GM19438 (cell line): ENCODE data around the gene CLASP1.
"Not testable (repeated sequence)": the region's sequence is repeated elsewhere in the genome, so short reads cannot be mapped to it uniquely, and the experiment has no call there.

Source experiments
- ATAC-seq: cut with Tn5 transposase; IDR thresholded peaks from one replicate; pipeline ENCODE4 v1.9.1; 2021; ENCODE audit warnings: low read depth; ENCODE audit not compliant: unreplicated experiment

CLASP1 gene

DNA sequence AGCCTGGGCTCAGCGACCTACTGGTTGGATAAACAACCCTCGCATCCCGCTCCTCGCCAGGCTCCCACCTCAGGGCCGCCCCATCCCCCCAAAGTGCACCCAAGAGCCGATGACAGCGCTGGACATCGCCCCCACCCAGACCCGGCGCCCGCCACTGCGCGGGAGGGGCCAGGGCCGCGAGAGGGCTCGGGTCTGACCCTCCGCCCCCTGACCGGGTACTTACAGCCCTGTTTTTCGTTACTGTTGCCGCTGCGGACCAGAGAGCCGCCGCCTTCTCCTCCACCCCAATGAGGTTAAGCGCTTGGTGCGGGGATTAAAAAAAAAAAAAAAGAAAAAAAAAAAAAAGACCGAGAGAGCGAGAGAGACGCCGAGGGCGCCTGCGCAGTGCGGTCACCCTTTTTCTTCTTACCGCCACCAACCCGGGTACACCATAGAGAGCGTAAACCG lies at the start of gene CLASP1:
Gene CLASP1 (minus strand): TSS at position 314 of the 447 bp plus-strand sequence. CDS start 43,567 bp downstream, outside the sequence.
- peak; percentile 34 for ATAC-seq

DNA sequence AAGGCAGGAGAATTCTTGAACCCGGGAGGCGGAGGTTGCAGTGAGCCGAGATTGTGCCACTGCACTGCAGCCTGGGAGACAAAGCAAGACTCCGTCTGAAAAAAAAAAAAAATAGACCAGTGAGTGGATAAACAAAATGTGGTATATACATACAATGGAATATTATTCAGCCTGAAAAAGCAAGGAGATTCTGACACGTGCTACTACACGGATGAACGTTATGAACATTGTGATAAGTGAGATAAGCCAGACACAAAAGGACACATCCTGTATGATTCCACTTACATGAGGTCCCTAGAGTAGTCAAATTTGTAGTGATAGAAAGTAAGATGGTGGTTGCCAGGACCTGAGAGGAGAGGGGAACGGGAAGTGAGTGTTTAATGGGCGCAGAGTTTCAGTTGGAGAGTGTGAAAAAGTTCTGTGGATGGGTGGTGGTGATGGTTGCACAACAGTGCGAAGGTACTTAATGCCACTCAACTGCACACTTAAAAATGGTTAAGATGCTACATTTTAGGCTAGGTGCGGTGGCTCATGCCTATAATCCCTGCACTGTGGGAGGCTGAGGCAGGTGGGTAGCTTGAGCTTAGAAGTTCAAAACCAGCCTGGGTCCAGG lies 49.2 kb upstream of the CLASP1 start:
- no peak for ATAC-seq

GRCh38 chr2:121697108-121697631 lies 47.9 kb upstream of the CLASP1 start:
- ATAC-seq, result no peak

- ATAC-seq, result no peak
Observed at GRCh38 chr2:121696410-121696930, 47.2 kb upstream of the CLASP1 start.

DNA sequence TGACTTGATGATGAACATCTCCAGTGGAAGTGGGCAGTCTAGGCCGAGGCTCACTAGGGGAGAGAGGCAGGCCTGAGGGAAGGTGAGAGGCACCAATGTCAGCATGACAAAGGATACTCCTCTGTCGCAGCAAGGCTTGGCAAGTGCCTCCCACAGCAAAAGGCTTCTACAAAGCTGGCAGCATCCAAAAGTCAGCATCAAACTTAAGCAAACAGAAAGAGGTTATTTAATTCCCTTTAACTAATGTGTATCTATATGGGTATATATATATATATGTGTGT lies 45.8 kb upstream of the CLASP1 start:
- no peak for ATAC-seq

- no peak for ATAC-seq
Observed at GRCh38 chr2:121694398-121695170, 45.3 kb upstream of the CLASP1 start.

DNA sequence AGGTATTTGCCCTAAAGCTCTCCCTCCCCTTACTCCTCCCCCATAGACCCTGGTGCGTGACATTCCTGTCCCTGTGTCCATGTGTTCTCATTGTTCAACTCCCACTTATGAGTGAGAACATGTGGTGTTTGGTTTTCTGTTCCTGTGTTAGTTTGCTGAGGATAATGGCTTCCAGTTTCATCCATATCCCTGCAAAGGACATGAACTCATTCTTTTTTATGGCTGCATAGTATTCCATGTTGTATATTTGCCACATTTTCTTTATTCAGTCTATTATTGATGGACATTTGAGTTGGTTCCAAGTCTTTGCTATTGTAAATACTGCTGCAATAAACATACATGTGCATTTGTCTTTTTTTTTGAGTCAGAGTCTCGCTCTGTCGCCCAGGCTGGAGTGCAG lies 41.3 kb upstream of the CLASP1 start:
- not testable (repeated sequence) for ATAC-seq

- no peak for ATAC-seq
Observed at GRCh38 chr2:121690095-121690494, 40.8 kb upstream of the CLASP1 start.

DNA sequence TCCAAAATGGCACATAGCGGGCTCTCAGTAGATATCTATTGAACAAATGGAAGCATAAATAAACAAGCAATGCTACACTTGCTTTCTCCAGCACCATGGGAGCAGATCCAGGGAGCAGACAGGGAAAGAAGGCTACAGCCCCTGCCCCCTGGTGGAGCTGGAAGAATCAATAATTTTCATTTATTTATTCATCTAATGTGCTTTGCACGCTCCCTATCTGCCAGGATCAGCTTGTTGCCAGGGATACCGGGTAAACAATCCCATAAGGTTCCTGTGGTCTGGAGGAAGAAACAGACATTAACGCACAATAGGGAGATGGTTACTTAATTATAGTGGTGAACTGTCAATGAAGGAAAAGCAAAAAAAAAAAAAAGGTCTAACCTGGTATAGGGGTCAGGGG lies 40.1 kb upstream of the CLASP1 start:
- no peak for ATAC-seq

- no peak for ATAC-seq
Observed at GRCh38 chr2:121688820-121689219, 39.6 kb upstream of the CLASP1 start.

GRCh38 chr2:121686902-121687301 lies 37.6 kb upstream of the CLASP1 start:
- no peak for ATAC-seq

DNA sequence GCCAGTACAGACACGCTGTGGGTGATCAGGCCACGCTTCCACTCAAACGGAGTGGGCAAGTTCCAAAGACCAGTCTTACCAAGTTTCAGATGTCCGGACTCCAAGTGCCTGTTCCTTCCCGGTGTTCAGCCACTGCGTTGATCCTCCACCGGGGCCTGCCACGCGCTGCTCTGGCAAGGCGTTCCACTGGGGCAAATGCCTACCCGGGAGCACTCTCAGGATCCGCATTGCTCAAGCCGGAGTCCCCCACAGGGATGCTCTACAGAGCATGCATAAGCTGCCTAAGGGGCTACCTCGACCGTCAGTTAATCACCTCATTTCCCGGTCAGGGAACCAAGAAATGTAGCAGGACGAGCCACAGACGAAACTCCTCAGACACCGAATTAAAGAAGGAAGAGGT lies 37.0 kb upstream of the CLASP1 start:
- no peak for ATAC-seq

DNA sequence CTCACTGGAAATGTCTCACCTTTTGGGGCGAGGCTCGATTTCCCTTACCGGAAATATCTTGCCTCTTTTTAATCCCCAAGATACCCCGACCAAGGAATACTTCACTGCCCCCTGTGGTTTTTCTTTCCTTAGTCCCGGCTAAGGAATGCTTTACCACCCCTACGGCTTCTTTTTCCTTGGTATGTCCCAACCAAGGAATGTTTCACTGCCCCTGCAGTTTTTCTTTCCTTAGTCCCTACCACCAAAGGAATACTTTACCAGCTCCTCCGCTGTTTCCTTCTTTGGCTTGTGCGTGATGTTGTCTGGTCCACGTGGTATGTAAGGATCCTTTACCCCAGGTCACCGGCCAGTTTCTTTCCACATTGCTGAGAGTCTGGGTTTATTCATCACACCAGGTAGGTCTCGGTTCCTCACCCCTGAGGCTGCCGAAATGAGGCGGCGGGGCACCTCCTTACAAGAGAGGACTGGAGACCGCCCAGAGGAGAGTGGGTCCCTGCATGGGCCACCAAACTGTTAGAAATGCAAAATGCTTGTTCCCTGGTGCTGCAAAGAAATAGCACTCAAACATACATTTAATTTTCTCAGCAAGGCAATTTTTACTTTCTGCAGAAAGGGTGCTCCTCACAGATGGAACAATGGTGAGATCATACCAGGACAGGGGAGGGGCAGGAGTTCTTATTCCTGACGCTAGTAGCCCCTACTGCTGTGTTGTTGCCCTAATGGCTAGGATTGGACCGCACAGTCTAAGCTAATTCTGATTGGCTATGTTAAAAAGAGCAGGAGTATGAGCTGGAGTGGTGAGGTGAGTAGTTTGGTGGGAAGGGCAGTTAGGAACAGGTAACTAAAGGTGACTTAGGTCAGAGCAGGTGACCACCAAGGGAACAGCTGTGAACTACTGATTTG lies 33.4 kb upstream of the CLASP1 start:
- no peak for ATAC-seq

DNA sequence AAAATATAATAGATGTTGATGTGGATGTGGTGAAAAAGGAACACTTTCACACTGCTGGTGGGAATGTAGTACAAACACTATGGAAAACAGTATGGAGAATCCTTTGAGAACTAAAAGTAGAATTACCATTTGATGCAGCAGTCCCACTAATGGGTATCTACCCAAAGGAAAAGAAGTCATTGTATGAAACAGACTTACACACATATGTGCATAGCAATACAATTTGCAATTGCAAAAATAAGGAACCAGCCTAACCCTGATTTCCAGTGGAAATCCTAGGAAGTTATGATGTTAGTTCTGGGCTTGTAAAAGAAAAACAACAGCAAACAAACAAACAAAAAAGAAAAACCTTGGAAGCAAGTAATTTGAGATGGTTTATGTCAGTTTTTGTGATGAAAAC lies 28.6 kb upstream of the CLASP1 start:
- no peak for ATAC-seq

GRCh38 chr2:121671621-121672020 lies 22.4 kb upstream of the CLASP1 start:
- ATAC-seq, result not testable (repeated sequence)

DNA sequence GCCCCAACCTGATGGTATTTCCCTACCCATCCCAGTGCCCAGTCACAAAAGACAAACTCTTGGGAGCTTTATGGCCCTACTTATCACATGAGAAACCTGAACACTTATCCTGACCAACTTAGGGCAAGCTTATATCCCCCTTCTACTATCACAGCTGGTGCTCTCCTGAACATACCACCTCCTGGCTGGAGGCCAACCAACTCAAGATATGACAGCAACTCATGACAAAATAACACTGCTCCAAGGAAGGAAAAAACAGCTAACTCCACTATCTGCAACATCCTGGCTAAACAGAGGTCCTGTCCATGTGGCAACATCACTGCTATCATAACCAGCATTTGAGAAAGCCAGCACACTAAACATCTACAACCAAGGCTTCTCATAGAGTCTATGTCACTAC lies 20.9 kb upstream of the CLASP1 start:
- no peak for ATAC-seq

GRCh38 chr2:121667618-121668017 lies 18.4 kb upstream of the CLASP1 start:
- no peak for ATAC-seq

DNA sequence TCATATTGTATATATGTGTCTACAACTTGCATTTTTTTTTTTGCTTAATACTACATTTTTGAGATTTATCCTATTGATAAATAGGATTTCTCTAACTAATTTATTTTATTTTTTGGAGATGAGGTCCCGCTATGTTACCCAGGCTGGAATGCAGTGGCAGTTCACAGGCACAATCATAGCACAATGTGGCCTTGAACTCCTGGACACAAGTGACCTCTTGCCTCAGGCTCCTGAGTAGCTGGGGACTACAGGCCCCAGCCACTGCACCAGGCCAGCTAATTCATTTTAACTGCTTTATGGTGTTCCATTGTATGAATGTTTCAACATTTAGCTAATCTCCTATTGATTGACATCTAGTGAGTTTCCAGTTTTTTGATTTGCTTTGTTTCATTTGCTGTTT lies 16.8 kb upstream of the CLASP1 start:
- no peak for ATAC-seq

- no peak for ATAC-seq
Observed at GRCh38 chr2:121665504-121665903, 16.2 kb upstream of the CLASP1 start.

DNA sequence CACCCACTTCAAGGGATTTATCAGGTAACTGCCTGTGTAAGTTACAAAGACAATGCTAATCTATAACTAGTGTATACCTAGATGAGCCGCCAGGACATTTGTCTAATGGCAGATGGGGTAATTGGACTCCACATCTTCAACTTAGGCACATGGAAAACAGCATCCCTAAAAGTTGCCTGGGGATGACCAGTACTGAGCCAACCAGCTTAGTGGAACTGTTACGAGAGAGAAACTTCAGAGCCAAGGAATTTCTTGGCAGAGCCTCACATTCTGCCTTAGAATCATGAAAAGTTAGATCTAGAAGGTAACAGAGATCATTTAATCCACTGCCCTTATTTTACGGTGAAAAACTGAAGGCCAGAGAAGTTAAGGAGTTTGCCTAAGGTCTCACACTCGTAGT lies 15.5 kb upstream of the CLASP1 start:
- no peak for ATAC-seq

- no peak for ATAC-seq
Observed at GRCh38 chr2:121664086-121664485, 14.8 kb upstream of the CLASP1 start.
